ENCODE measurements around the gene MORF4L1.

The MORF4L1 gene

DNA sequence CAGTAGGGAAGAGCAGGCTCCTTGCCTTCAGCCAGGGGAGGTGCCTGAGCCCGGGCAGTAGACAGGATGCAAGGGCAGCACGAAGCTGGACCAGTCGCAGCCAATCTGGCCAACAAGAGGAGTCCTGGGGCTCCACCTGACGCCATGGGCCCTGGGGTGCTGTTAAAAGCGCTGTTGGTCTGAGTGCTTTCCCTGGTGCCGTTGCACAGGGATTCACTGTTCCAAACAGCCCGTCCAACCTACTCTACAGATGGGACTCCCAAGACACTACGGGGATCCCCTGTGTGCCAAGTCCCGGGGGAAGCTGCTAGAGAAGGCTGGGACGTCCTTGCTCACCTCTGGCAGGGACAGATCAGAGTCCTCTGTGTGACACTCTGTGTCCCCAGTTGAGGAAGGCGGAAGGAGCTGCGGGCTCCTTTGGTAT, 71.5 kb downstream of the MORF4L1 start:
- TF ChIP-seq, protein P1, sequence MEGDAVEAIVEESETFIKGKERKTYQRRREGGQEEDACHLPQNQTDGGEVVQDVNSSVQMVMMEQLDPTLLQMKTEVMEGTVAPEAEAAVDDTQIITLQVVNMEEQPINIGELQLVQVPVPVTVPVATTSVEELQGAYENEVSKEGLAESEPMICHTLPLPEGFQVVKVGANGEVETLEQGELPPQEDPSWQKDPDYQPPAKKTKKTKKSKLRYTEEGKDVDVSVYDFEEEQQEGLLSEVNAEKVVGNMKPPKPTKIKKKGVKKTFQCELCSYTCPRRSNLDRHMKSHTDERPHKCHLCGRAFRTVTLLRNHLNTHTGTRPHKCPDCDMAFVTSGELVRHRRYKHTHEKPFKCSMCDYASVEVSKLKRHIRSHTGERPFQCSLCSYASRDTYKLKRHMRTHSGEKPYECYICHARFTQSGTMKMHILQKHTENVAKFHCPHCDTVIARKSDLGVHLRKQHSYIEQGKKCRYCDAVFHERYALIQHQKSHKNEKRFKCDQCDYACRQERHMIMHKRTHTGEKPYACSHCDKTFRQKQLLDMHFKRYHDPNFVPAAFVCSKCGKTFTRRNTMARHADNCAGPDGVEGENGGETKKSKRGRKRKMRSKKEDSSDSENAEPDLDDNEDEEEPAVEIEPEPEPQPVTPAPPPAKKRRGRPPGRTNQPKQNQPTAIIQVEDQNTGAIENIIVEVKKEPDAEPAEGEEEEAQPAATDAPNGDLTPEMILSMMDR (IDR thresholded peaks at IDR 0.05; ENCODE audit: low read length), result no peak
- no peak for TF ChIP-seq EZH2 (IDR thresholded peaks at IDR 0.05; ENCODE audit: borderline replicate concordance, low read length)
- 0 out of 2 replicates have a peak, but pooled peaks cover 4% of the 10 kb centered on the region for H3K79me2 ChIP-seq (ENCODE audit: insufficient read depth, low read length)

DNA sequence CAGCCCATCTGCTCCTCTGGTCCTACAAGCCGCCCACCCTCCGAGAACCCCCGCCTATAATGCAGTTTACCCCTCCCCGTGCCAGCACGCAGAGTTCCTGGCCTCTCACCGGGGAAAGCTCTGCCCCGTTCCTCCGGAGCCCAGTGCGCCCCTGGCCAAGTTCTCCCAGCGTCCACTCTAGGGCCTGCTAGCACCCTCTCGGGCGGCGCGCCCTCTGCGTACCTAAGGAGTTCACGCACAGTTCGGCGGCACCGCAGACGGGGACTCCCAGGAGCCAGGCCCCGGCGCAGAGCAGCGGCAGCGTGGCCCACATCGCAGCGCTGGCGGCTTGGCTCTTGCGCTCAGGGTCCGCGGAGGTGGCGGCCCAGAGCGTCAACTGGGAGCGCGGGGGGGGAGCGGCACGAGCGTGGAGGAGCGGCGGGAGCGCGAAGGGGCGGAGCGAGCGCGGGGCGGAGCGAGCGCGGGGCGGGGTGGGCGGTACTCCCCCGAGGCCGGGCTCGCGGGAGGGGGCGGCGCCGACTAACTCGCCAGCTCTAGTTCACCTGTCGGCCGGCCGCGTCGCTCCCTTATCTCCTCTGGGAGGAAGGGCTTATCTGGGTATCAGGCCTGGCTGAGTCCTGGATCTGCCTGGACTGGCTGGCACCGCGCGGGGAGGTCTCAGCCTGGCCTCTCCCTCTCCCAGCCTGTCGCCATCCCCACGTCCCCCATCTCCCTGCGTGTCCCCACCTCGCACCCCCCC, 72.1 kb downstream of the MORF4L1 start, which contains the start of gene CTSH:
TSS of gene CTSH (minus strand) at position 378 of the 739 bp plus-strand sequence. CDS start at position 313, 65 bp downstream.
- no peaks in the 10 kb centered on the region for H3K9me3 ChIP-seq (ENCODE audit: low read length)
- H3K27ac ChIP-seq (ENCODE audit: low read depth, low read length, poor library complexity, severe bottlenecking), result peak within 1 kb of the TSS; percentile 54
- H3K9me2 ChIP-seq (ENCODE audit: low read depth, low read length), result no peaks in the 10 kb centered on the region
- H3K9ac ChIP-seq (ENCODE audit: low read length), result peak within 1 kb of the TSS; percentile 86
- peak within 1 kb of the TSS; percentile 82 for H3K4me2 ChIP-seq (ENCODE audit: low read length)
- H3K4me1 ChIP-seq (ENCODE audit: insufficient read depth, low read length, severe bottlenecking), result peaks cover 32% of the 10 kb centered on the region
- no peaks in the 10 kb centered on the region for H3K27me3 ChIP-seq (ENCODE audit: insufficient read depth, low read length)
- no peaks in the 10 kb centered on the region for H3F3A ChIP-seq (ENCODE audit: insufficient read depth, low read length)
- H4K20me1 ChIP-seq (ENCODE audit: insufficient read depth, low read length), result no peaks in the 10 kb centered on the region
- 0 out of 2 replicates have a peak, but pooled peaks cover 4% of the 10 kb centered on the region for H3K79me2 ChIP-seq (ENCODE audit: insufficient read depth, low read length)
- peak within 1 kb of the TSS; percentile 72 for H3K4me3 ChIP-seq (ENCODE audit: low read depth, low read length, poor library complexity, severe bottlenecking)
- no peak within 1 kb of the TSS for H2AFZ ChIP-seq (ENCODE audit: low read length)
- H3K36me3 ChIP-seq (ENCODE audit: insufficient read depth, low read length), result peaks cover 7% of the 10 kb centered on the region
- TF ChIP-seq EZH2 (IDR thresholded peaks at IDR 0.05; ENCODE audit: borderline replicate concordance, low read length), result no peak
- TF ChIP-seq, protein P1 (IDR thresholded peaks at IDR 0.05; ENCODE audit: low read length), result no peak

More for the DNA sequence above, 71.5 kb downstream of the MORF4L1 start:
- no peak overlapping the region for H2AFZ ChIP-seq (ENCODE audit: low read length)
- H3K4me1 ChIP-seq (ENCODE audit: insufficient read depth, low read length, severe bottlenecking), result peaks cover 38% of the 10 kb centered on the region
- H3K4me3 ChIP-seq (ENCODE audit: low read depth, low read length, poor library complexity, severe bottlenecking), result peak overlapping the region; percentile 72
- peak overlapping the region; percentile 86 for H3K9ac ChIP-seq (ENCODE audit: low read length)
- H3K36me3 ChIP-seq (ENCODE audit: insufficient read depth, low read length), result peaks cover 7% of the 10 kb centered on the region
- no peaks in the 10 kb centered on the region for H3K9me2 ChIP-seq (ENCODE audit: low read depth, low read length)
- H4K20me1 ChIP-seq (ENCODE audit: insufficient read depth, low read length), result no peaks in the 10 kb centered on the region
- no peaks in the 10 kb centered on the region for H3F3A ChIP-seq (ENCODE audit: insufficient read depth, low read length)
- peak overlapping the region; percentile 82 for H3K4me2 ChIP-seq (ENCODE audit: low read length)
- no peaks in the 10 kb centered on the region for H3K27me3 ChIP-seq (ENCODE audit: insufficient read depth, low read length)
- H3K27ac ChIP-seq (ENCODE audit: low read depth, low read length, poor library complexity, severe bottlenecking), result peak overlapping the region; percentile 54
- H3K9me3 ChIP-seq (ENCODE audit: low read length), result no peaks in the 10 kb centered on the region

DNA sequence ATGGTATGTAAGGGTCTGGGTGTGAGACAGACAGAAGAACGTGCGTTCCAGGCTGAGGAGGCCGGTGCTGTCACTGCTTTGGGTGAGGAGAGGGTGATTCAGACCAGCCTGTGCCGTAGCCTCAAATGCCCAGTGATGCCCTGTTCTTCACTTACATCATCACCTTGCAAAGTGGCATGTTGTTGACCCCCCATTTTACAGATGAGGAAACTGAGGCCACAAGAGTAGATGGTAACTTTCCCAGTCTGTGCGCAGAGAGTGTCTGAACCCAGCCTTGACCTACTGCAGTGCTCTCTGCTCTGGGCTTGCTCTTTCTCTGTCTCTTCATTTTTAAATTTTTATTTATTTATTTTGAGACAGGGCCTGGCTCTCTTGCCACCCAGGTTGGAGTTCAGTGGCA, 73.8 kb downstream of the MORF4L1 start:
- Histone ChIP-seq H3K27me3 (ENCODE audit: insufficient read depth, low read length) (no peaks in the 10 kb centered on the region), H3K9me2 (ENCODE audit: low read depth, low read length) (no peaks in the 10 kb centered on the region), H4K20me1 (ENCODE audit: insufficient read depth, low read length) (no peaks in the 10 kb centered on the region), H3K4me1 (ENCODE audit: insufficient read depth, low read length, severe bottlenecking) (peaks cover 25% of the 10 kb centered on the region), H3K79me2 (ENCODE audit: insufficient read depth, low read length) (0 out of 2 replicates have a peak, but pooled peaks cover 4% of the 10 kb centered on the region), H3K36me3 (ENCODE audit: insufficient read depth, low read length) (peaks cover 7% of the 10 kb centered on the region), H3K4me3 (ENCODE audit: low read depth, low read length, poor library complexity, severe bottlenecking) (no peak overlapping the region), H3K4me2 (ENCODE audit: low read length) (no peak overlapping the region), H3K27ac (ENCODE audit: low read depth, low read length, poor library complexity, severe bottlenecking) (no peak overlapping the region), H2AFZ (ENCODE audit: low read length) (no peak overlapping the region), H3K9ac (ENCODE audit: low read length) (no peak overlapping the region), H3F3A (ENCODE audit: insufficient read depth, low read length) (no peaks in the 10 kb centered on the region), H3K9me3 (ENCODE audit: low read length) (no peaks in the 10 kb centered on the region)
- TF ChIP-seq, protein P1 (IDR thresholded peaks at IDR 0.05; ENCODE audit: low read length), result no peak
- no peak for TF ChIP-seq EZH2 (IDR thresholded peaks at IDR 0.05; ENCODE audit: borderline replicate concordance, low read length)

Data from OCI-LY1 (cell line).